Left colon (tissue), 2 donors: ENCODE results near the gene A4GALT. TPM values are rescaled to one million over a fixed set of nuclear protein-coding genes. Genes with fewer than 3 reads are reported as not detected.
"Not testable (repeated sequence)": the region's sequence is repeated elsewhere in the genome, so short reads cannot be mapped to it uniquely, and the experiment has no call there.

Source experiments
- ATAC-seq: fragments of 200-7000 bp; cut with Tn5 transposase; one replicate; pipeline ENCODE4 v1.9.1; 2020; ENCODE audit warnings: mild to moderate bottlenecking, moderate library complexity
- DNase-seq, 2 donors: peaks; one replicate each; pipeline ENCODE4 v3.0.0-alpha.2; 2020
- intact Hi-C, 2 donors: fragments of 100-400 bp; cut with DNase I in 1 of 2; cut with micrococcal nuclease in 1 of 2; formaldehyde crosslinking; loops; one replicate each; pipeline versions ENCODE4 v1.11.2 to v1.14.0; 2022; cut with DNase I, micrococcal nuclease
- total RNA-seq, 2 donors: library from RNA; stranded (reverse); fragmentation: NEBNext Ultra II Directional; extraction: Animal tissue kit (Norgen Biotek cat#: 25700); gene quantifications; one replicate each; pipeline ENCODE4 v1.2.1, GENCODE V29; 2021
- donor health status: DM: no; HTN: no; CAD: no.
- donor health status: DM: yes; HTN: yes; CAD: no.

A4GALT gene
- total RNA-seq, 2 donors from 2014 or later, result 5.1 to 6.3 TPM

- intact Hi-C loops, result no loop called here
Observed at GRCh38 chr22:42747701-42748513, 27.2 kb upstream of the A4GALT start.

GRCh38 chr22:42745118-42745517, 24.4 kb upstream of the A4GALT start:
- intact Hi-C loops, result no loop called here
- DNase-seq (no peak), ATAC-seq (no peak)

More at GRCh38 chr22:42747701-42748513, 27.2 kb upstream of the A4GALT start:
- ATAC-seq (no peak), DNase-seq (no peak)

- ATAC-seq, result peak; percentile 23
- intact Hi-C loops, result no loop called here
Observed at GRCh38 chr22:42743501-42743991, 22.9 kb upstream of the A4GALT start.

GRCh38 chr22:42742940-42743339, 22.3 kb upstream of the A4GALT start:
- intact Hi-C loops, result no loop called here
- DNase-seq (no peak), ATAC-seq (no peak)

More at GRCh38 chr22:42743501-42743991, 22.9 kb upstream of the A4GALT start:
- peak in 1 of 2 donors; percentile 60 for DNase-seq

- intact Hi-C loops, ATAC-seq, DNase-seq: not testable (repeated sequence)
Observed at GRCh38 chr22:42740320-42740719, 19.6 kb upstream of the A4GALT start.

- ATAC-seq, result no peak
- DNase-seq, result no peak
- intact Hi-C loops, result no loop called here
Observed at GRCh38 chr22:42734406-42734805, 13.7 kb upstream of the A4GALT start.

- intact Hi-C loops, DNase-seq, ATAC-seq: not testable (repeated sequence)
Observed at GRCh38 chr22:42733394-42733793, 12.7 kb upstream of the A4GALT start.

- intact Hi-C loops, result no loop called here
- ATAC-seq, result no peak
- no peak for DNase-seq
Observed at GRCh38 chr22:42732081-42732480, 11.4 kb upstream of the A4GALT start.

- DNase-seq (no peak), ATAC-seq (no peak)
- intact Hi-C loops, result no loop called here
Observed at GRCh38 chr22:42726811-42727210, 6.1 kb upstream of the A4GALT start.

- intact Hi-C loops, result no loop called here
- no peak for ATAC-seq
- DNase-seq, result no peak
Observed at GRCh38 chr22:42725606-42726355, 5.1 kb upstream of the A4GALT start.

GRCh38 chr22:42724062-42724461, 3.4 kb upstream of the A4GALT start:
- ATAC-seq (no peak), DNase-seq (no peak)
- intact Hi-C loops, result no loop called here

GRCh38 chr22:42721045-42721434, 370 bp upstream of the A4GALT start:
- DNase-seq, result no peak
- no peak for ATAC-seq
- intact Hi-C loops, result no loop called here

GRCh38 chr22:42719656-42720262, 911 bp downstream of the A4GALT start:
- ATAC-seq (peak; percentile 15), DNase-seq (no peak)
- intact Hi-C loops, result no loop called here

- DNase-seq (no peak), ATAC-seq (no peak)
- intact Hi-C loops, result no loop called here
Observed at GRCh38 chr22:42719133-42719532, 1.5 kb downstream of the A4GALT start.

- no peak for DNase-seq
- intact Hi-C loops, result no loop called here
- peak; percentile 59 for ATAC-seq
Observed at GRCh38 chr22:42717197-42717928, 3.3 kb downstream of the A4GALT start.

- intact Hi-C loops, result no loop called here
- no peak for ATAC-seq
- DNase-seq, result no peak
Observed at GRCh38 chr22:42716649-42717127, 4.0 kb downstream of the A4GALT start.

GRCh38 chr22:42716221-42716620, 4.4 kb downstream of the A4GALT start:
- ATAC-seq, result no peak
- no peak for DNase-seq
- intact Hi-C loops, result no loop called here

GRCh38 chr22:42714768-42715390, 5.8 kb downstream of the A4GALT start:
- DNase-seq, result no peak
- intact Hi-C loops, result no loop called here
- no peak for ATAC-seq
